ENCODE data around the gene TGFB3. TPM values are rescaled to one million over a fixed set of nuclear protein-coding genes. Genes with fewer than 3 reads are reported as not detected.

The TGFB3 gene
- total and polyA plus RNA-seq, 2 donors (not counting 3 experiments of a cell fraction or from before 2014, with no cell fraction given) = 5.3 to 5.4 TPM

DNA sequence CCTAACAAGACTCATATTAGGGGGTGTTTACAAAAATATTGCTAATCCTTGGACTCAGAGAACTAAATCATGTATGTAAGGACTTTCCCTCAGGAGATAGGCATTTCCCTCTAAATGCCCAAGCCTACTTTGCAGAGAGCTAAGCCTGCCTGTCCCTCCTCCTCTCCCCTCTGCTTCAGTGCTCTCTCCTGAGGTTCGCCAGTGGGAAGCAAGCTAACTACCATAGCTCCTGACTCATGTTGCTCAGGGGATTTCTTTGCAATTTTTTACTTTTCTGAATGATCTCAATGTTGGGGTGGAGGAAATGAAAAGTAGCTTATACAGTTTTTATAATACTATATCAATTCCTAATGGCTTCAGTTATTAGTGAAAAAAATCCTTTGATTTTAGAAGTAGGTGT is 33.4 kb upstream of the TGFB3 start:
- Histone ChIP-seq H3K4me1 (ENCODE audit: control insufficient read depth, extremely low read depth, insufficient read depth, low read length) (no peaks in the 10 kb centered on the region), H3K27me3 (ENCODE audit: control insufficient read depth in 2 of 2, insufficient read depth in 2 of 2, low read length in 2 of 2) (no peaks in the 10 kb centered on the region), H3K9ac (replicated peaks; ENCODE audit: extremely low read depth, insufficient read depth, low read length) (no peak overlapping the region), H2AFZ (ENCODE audit: low read depth, low read length) (no peak overlapping the region), H3K9me1 (replicated peaks; ENCODE audit: control insufficient read depth, extremely low read depth, insufficient read depth, low read length) (no peaks in the 10 kb centered on the region), H3K4me3 (replicated peaks in 1 of 3; ENCODE audit: insufficient read depth in 1 of 3, low read depth in 1 of 3, low read length in 3 of 3) (no peak overlapping the region), H3K9me3 (replicated peaks; ENCODE audit: control insufficient read depth, insufficient read depth, low read length) (no peaks in the 10 kb centered on the region), H3K4me2 (ENCODE audit: insufficient read depth, low read length) (no peak overlapping the region), H3K79me2 (ENCODE audit: control insufficient read depth, insufficient read depth, low read length) (no peaks in the 10 kb centered on the region), H4K20me1 (replicated peaks; ENCODE audit: control insufficient read depth, extremely low read depth, insufficient read depth, low read length) (no peaks in the 10 kb centered on the region), H3K27ac (ENCODE audit: insufficient read depth, low read depth, low read length) (no peak overlapping the region), H3K36me3 (ENCODE audit: control insufficient read depth in 2 of 2, extremely low read depth in 1 of 2, insufficient read depth in 2 of 2, low read length in 2 of 2) (peaks cover 0 to 9% of the 10 kb centered on the region in 2 experiments)
- POLR2A ChIA-PET = no interaction called here
- no TSS peak for BruUV-seq (replicated peaks)
- intact Hi-C loops (cut with micrococcal nuclease) = no loop called here
- dilution Hi-C loops (cut with MboI; ENCODE audit: extremely low pct_ligation_motif_present, low sequenced_read_pairs) = no loop called here
- TF ChIP-seq GATA2 (IDR thresholded peaks at IDR 0.05; ENCODE audit: insufficient read depth, insufficient read length, low read depth, low read length) = no peak
- no peak for TF ChIP-seq MAX (IDR thresholded peaks at IDR 0.05; ENCODE audit: insufficient read depth, insufficient read length)
- no peak for TF ChIP-seq FOS (IDR thresholded peaks at IDR 0.05; ENCODE audit: borderline replicate concordance, insufficient read depth, low read length)
- no peak for TF ChIP-seq EZH2 (IDR thresholded peaks at IDR 0.05; ENCODE audit: borderline replicate concordance, low read depth, low read length, severe bottlenecking)
- no peak for TF ChIP-seq CTCF (IDR thresholded peaks at IDR 0.05; ENCODE audit: extremely low read depth in 1 of 2, insufficient read depth in 1 of 2, low read depth in 1 of 2, low read length in 2 of 2)
- TF ChIP-seq POLR2AphosphoS5 (IDR thresholded peaks at IDR 0.05; ENCODE audit: insufficient read depth, low read depth, low read length) = no peak
- no peak for TF ChIP-seq POLR2A (IDR thresholded peaks at IDR 0.05; ENCODE audit: low read depth, low read length)
- TF ChIP-seq MYC (IDR thresholded peaks at IDR 0.05; ENCODE audit: low read depth, low read length) = no peak
- no peak for TF ChIP-seq JUN (IDR thresholded peaks at IDR 0.05; ENCODE audit: borderline replicate concordance, insufficient read depth, insufficient read length, low read depth)
- DNase-seq (ENCODE audit: low read depth, low spot score) (no peak), FAIRE-seq (no peak)
- CTCF ChIA-PET = no interaction called here
